Measurements from ENCODE around the gene COL9A3.

- TF ChIP-seq CTCF (IDR thresholded peaks at IDR 0.05) = no peak
- TF ChIP-seq EZH2 (IDR thresholded peaks at IDR 0.05) = no peak
These were observed 29.5 kb upstream of the COL9A3 start for GRCh38 chr20:62787321-62787720.

Data from neural progenitor cell (in vitro differentiated cells).